HG03457 (cell line): ENCODE measurements around the gene MBD2.

Source experiments
- ATAC-seq: cut with Tn5 transposase; IDR thresholded peaks from one replicate; pipeline ENCODE4 v1.9.1; 2021; ENCODE audit warnings: moderate number of reproducible peaks; ENCODE audit not compliant: unreplicated experiment

The MBD2 gene

DNA sequence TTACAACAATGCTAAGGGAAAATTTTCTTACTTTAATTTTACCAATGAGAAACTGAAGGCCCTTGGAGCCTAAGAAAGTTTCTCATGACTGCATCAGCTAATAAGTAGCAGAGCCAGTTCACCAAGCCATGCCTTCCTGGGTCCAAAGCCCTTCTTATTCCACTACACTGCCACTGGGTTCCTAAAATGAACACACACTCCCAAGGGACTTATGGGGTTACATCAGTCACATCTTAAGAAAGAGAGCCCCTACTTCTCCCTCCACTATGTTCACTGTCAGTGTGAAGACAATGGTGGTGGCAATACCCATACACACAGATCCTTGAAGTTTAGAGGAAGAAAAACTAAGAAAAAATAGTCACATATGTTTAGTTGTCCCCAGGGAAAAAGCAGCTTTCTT is 20.6 kb downstream of the MBD2 start:
- peak; percentile 51 for ATAC-seq

DNA sequence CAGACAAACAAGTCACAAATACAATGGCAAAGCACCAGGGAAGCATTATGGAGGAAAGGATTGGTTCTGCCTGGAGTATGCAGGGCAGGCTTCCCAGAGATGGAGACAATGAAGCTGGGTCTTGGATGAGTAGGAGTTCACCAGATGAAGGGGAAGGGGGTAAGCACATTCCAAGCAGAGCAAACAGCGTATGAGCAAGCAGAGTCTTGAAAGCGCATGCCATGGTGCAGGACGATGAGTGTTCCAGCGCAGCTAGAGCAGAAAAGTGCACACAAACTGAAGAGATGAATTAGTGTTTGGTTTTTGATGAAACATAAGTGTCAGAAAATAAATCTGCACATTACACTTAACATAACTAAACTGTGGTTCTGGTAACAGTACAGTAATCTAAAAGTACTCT is 21.6 kb downstream of the MBD2 start:
- ATAC-seq: no peak

DNA sequence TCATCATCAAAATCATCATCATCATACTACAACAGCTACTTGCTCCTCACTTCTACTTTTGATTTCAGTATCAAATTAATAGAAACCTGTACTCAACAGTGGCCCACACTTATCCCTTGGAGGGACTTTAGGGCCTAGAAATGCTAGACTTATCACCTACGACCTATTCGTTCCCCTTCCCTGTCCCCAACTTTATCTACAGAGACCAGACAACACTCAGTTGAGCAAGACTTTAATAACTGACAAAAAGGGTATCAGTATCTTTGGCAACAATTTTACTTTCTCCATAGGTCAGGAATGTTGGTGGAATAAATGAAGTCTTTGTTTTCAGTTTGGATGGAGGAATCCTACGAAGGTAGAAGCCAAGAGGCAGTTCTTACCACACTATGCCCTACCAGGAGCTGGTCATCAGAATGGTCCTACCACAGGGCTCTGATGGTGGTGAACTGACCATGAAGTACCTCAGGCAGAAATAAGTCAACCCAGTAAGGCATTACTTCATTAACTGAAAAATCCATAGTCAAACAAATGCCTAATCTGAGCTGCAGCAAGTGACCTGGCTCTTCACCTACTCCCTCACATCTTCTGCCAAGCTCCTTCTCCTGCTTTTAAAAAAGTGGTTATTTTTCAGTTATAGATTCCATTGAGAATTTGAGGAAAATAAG is 26.6 kb downstream of the MBD2 start:
- ATAC-seq: no peak

DNA sequence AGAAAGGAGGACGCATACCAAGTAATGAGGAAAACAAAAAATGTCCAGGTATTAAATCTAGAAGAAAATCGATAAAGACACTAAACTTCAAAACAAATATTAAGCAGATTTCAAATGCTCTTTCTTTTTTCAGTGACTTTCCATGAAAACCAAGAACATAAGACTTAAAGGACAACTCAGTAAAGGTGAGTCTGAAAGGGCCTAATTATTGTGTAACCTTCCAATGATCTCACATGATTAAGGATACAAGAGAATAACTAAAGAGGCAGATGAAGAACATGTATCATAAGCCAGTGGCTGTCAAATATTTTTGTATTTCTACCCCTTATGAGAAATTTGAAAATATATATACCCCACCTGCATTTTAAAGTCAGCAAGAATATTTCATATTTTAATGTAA is 30.7 kb downstream of the MBD2 start:
- ATAC-seq: no peak

DNA sequence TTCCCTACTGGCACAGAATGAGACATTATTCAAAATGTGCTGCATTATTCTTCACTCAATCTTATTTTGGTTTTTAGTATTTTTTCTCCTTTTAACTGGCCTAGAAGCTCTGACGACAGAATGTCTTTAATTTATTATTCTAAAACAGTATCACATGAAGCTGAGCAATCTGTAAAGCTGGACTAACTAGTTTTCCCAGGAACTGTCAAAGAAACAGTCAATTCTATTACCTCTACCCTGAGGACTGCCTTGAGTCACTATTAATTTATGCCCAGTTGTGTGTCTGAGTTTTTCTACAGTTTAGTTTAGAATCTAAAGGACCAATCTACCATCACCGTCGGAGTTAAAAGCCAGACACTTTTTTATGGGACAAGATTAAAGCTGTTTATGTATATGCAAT is 31.6 kb downstream of the MBD2 start:
- no peak for ATAC-seq

DNA sequence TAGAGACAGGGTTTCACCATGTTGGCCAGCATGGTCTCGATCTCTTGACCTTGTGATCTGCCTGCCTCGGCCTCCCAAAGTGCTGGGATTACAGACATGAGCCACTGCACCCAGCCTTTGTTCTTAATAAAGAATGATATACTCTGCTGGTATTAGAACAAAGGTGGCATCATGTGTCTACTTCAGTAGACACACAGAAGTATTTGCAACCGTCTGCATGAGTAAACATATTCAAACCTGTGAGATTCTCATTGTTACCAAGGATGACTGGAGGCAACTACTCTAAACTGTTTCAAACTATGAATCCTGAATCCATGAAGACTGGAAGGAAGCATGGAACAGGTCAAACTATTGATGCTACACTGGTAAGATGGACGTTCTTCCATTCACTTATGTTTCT is 32.1 kb downstream of the MBD2 start:
- ATAC-seq: no peak

DNA sequence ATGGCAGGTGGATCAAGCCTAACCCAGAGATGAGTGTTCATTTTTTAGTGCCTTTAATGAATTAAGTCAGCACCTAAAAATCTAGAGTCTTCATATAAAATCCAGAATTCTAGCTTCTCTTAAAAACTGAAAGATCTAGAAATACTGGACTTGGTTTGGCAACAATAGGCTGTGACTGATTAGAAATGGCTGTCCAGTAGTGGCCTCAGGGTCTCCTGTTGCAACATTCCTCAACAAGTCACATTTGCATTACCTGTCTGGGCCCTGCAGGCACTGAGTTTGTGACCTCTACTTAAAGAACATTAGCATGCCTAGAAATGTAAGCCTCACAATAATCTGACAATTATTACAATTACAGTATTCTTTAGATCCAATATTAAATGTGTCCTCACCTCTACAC is 33.1 kb downstream of the MBD2 start:
- no peak for ATAC-seq

DNA sequence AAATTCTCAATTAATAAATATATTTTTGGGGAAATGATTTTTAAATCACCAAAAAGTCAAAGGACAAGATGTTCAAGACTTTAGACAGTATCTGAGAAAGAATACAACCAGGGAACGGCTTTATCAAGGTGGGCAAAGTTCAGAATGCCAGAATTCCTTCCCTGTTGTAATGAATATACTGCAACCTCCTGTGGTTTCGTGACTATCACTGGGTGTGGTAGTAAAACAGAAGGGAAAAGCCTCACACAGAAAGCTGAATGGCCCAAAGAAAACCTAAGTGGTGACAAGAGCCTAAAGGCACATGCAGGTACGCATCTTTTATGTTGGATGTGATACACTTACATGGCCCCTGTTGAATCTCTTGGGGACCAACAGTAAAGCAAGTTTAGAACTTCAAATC is 37.1 kb downstream of the MBD2 start:
- no peak for ATAC-seq

DNA sequence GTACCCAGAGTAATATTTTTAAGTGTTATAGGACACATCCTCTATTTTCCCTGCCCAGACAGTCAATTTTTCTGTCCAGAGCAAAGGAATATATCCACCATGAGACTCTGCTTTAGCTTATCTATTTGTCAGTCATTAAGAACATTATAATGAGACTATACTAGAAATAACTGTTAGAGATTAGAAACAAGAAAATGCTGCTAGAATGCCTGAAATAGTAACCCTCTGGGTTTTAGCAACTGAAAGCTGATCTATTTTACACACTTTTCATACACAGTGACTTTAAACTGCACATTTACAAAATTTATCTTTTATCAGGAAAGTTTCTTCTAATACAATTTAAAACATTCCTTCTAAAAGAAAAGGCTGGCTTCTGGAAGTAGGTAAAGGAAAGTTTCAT is 39.6 kb downstream of the MBD2 start:
- ATAC-seq: no peak

DNA sequence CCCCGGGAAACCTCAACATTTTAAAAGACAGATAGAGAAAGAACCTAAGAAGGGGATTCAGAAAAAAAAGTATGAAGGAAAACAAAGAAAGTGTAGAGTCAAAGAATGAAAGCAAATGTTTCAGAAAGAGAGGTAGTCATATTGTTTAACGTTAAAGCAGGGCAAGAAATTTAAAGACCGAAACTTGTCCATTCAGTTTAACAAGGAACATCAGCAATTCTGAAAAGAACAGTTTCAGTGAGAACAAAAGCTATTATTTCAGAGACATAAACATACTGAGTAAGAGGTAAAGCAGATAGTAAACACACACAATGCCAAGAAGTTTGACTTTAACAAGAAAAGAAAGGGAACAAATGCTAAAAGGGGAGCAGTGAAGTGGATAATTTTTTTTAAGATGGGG is 41.1 kb downstream of the MBD2 start:
- ATAC-seq: no peak

DNA sequence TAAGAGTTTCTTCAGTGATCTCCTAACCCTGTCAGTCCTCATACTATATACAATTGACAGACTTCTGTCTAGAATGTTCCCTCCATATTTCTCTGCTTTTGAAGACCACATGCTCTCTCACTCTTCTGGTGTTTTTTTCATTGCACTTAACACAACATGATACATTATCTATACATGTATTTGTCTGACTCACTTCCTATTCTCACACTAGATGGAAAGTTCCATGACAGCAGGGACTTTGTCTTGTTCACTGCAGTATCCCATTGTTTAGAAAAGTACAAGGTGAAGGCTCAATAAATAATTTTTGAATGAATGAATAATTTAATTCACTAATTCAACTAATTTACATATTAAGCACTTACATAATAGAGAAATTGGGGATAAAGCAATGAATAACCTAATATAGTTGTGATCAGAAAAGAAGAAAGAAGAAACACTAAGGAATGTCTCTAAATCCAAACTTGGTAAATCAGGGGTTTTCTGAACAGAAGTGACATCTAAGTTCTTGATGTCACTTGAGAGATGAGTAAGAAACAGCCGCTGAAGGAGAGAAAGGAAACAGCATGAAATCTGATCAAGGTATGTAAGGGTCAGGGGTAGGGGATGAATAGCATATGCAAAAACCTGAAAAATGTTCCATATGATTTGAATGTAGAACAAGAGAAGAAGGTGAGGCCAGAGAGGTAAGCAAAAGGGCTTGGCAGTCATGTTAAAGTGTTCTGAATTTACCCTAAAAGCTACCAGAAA is 42.4 kb downstream of the MBD2 start:
- ATAC-seq: no peak

DNA sequence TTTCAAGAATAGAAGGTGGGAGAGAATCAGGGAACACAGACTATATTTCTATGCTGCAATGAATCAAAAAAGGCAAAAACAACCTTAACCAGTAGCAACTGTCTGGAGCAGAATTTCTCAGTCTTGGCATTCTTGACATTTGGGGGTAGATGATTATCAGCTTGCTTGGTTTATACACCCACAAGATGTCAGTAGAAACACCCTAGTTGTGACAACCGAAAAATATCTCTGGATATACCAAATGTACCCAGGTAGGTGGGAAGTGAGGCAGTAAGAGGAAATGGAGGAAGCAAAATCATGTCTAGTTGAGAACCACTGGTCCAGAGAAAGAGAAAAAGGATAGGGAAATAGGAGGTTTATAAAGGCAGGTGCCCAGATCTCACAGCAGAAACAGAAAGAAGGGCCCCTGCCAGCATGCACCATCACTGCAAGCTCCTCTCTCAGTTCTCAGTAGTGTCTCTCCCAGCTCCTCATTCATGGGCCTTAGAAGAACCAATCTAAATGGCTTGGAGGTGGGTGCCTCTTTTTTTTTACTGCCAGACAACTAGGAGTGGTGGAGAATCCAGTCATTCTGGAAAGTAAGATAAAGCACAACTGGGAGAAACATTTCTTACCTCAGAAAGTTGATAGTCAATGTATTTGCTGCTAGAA is 50.4 kb downstream of the MBD2 start:
- no peak for ATAC-seq

DNA sequence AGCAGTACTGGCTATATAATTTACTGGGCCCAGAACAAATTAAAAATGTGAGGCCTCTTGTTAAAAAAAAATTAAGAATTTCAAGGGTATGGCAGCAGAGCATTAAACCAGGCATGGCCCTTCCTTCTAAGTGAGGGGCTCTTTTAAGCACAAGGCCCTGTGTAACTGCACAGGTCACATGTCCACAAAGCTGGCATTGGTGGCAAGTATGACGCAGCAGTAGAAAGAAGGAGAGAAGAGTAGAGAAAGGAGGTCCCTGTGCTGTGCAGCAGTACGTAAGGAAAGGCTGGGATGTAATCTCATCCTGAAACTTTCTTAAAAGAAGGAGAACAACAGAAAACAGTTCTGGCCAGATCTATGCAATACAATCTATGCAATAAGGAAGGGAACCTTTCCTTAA is 51.2 kb downstream of the MBD2 start:
- no peak for ATAC-seq

DNA sequence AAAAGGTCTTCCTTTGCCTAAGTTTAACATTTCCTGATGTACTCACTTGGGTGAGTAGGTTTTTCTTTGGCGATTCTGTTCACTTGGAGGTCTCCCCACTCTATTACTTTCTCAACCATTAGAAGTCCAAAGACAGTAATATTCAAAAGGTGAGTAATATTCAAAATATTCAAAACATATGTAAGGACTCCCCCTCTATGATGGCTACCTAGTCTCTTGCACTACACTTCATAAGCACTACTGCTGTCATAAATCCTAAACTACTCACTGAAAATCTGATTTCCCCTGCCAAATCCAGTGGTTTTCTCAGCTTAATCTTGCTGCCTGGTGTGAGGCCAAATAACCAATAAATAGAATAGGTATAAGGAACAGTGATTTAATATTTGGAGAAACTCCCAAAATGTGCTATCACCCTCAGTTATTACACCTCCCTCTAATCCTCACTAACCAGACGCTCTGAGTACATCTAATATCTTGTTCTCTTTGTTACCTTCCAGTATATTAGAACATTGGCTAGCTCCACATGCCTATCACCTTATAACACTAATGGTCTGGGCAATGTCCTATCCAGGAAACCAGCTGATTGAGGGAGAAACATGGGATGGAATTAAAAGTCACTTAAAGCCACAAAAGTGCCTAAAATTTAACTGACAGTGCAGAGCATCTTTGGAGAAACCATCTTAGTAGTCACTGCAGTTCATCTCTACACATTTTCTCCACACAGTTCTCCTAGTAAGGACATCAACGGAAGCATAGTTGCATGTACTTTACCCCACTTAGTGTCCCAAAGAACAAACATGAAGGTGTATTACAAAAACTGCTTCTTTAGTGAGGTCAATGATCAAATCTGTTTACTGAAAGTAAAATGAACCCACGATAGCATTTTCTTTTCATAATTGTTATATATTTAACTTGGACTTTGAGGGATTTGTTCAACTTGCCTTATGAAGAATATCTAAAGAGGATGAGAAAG is 54.8 kb downstream of the MBD2 start:
- no peak for ATAC-seq

DNA sequence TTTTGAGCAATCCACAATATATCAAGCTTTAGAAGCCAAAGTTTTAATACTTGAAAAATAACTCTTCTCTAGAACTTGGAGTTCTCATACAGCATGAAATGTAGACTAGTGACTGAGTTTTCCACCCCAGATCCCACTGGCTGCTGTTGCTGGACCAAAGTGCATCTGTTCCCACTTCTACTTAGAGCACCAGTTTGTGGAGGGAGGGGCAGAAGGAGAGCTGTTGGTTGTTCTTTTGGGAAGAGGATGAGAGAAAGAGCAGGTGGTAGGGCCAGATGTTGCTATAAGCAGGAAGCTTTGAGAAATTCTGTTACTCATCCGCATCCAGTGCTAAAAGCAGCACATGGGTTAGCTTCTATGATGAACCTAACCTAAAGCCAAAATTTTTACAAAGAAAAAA is 59.0 kb downstream of the MBD2 start:
- no peak for ATAC-seq

DNA sequence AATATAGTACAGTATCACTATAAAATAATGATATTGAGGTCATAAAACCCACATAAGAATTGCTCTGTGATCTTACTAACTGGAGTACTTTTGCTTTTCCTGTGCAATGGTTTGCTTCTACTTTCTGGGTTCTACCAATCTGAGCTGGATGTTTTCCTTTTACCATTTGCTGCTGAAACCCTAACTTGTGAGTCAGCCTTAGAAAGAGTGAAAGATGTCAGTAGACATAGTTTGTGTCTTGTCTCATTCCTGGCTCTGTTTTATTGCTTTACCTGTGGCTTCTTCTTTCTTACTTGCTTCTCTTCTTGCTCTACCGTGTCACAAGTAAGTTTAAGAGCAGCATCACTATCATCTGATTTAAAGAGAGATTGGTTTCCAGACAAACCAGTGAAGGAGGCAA is 61.0 kb downstream of the MBD2 start:
- ATAC-seq: no peak

DNA sequence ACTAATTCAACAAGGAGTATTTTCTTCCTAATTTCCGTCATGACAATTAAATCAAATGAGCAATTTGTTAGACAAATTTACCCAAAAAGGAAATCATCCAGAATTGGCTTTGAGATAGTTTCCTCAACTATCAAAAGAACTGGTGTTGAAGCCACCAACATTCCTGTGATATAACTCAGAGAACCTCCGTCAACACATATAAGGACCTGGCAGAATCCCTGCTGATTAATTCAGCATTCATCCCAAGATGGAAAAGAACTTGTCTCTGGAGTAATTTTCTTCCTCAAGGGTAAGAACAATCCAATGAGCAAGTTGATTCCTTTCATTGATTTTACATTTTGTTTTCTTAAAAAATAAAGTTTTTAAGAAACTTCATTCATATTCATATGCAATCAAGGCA is 62.0 kb downstream of the MBD2 start:
- ATAC-seq: no peak

DNA sequence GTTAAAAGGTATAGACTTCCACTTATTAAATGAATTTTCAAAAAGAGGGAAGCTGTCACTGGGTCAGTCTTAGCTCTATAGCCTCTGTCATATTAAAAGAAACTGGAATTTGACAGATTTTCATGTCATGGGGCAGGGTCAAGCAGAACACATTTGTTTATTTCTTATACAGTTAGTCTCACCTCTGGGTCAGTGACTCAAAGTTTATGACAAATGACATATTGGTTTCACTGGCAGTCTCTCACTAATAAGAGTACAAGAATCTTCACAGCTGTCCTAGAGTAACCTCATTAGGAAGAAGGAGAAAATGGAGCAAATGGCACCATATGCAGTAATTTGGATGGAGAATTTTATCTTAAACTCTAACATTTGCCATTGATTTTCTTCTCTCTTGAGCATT is 63.2 kb downstream of the MBD2 start:
- ATAC-seq: no peak

DNA sequence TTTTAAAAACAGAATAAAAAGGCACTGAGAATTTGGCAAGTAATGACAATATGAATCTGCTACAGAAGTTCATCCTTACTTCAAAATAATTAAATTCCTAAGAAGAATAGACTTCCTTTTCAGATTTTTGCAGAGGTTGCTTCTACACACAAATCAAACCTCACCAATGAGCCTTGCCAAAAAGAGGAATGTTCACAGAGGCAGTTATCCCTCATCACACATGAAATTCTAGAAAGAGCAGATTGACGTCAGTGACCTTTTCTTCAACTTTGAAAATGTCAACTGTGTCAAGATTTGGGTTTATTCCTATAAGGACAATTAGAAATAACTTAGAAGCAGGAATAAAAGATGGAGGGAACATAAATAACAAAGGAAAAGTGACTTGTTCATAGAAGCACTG is 64.6 kb downstream of the MBD2 start:
- no peak for ATAC-seq

DNA sequence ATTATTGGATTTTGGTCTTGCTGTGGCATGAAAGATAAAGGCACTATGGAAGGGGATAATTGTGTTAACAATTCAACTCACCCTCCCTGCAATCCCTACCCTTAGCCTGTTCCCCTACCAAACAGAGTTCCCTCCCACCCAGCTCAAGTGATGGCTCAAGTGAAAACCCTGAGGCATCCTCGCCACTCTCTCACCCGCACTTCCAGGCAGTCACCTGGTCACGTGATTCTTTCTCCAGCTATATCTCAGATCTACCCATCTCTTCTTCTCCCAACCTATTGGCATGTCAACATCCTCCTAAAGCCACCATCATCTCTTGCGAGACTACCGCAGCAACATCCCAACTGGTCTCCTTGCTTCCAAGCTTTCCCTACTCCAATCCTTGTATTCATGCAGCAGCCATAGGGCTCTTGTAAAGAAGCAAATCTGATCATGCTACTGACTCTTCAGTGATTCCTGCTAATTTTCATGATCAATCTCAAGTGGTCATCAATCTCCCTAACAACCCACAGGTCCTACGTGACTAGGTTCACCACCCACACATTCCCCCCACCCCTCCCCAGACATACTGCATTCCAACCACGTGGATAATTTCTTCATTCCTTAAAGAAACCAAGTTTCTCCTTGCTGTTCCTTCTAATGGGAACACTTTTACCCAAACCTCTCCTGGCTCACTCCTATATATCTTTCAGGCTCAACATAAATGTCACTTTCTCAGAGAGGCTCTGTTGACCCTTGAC is 66.7 kb downstream of the MBD2 start:
- no peak for ATAC-seq

DNA sequence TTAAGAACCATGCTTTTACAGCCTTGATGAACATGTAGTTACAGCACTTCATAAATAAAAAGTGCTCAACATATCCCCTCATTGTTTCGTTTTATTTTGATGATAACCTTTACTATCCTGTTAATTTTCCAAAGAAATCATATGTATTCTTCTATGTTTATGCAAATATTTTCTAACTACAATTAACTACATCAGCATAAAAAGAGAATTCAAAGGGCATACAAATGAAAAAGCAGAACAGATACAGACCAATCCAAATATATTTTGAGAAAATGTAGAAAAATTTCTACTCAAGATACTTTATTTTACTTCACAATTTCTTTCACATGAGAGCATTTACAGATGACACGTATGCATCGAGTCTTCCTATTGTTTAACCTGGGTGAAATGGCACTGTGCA is 69.1 kb downstream of the MBD2 start:
- no peak for ATAC-seq
